ENCODE measurements around the gene CES1. TPM values are rescaled to one million over a fixed set of nuclear protein-coding genes. Genes with fewer than 3 reads are reported as not detected.
"Not testable (repeated sequence)": the region's sequence is repeated elsewhere in the genome, so short reads cannot be mapped to it uniquely, and the experiment has no call there.

The CES1 gene
- total RNA-seq, 2 experiments from 2014 or later, result not detected

- Histone ChIP-seq H3K9me2 (ENCODE audit: insufficient read depth, low read length) (no peaks in the 10 kb centered on the region), H3K79me2 (ENCODE audit: insufficient read depth, low read depth, low read length) (no peaks in the 10 kb centered on the region), H3K27ac (ENCODE audit: low read depth, low read length, poor library complexity, severe bottlenecking) (no peak overlapping the region), H4K20me1 (ENCODE audit: insufficient read depth, low read length) (no peaks in the 10 kb centered on the region), H3K4me3 (ENCODE audit: low read depth, low read length, poor library complexity, severe bottlenecking) (no peak overlapping the region), H3K4me2 (ENCODE audit: low read length) (no peak overlapping the region), H3K4me1 (ENCODE audit: insufficient read depth, low read length, poor library complexity, severe bottlenecking) (no peaks in the 10 kb centered on the region), H2AFZ (ENCODE audit: low read length) (no peak overlapping the region), H3K9me3 (ENCODE audit: low read length) (no peaks in the 10 kb centered on the region), H3K36me3 (ENCODE audit: insufficient read depth, low read length) (no peaks in the 10 kb centered on the region)
- ChIA-PET POLR2A (no interaction called here), CTCF (ENCODE audit: unreplicated experiment) (no interaction called here)
- intact Hi-C loops (cut with micrococcal nuclease; ENCODE audit: unreplicated experiment), result no loop called here
- DNase-seq (ENCODE audit: low spot score), result no peak
- no TSS peak for BruUV-seq (replicated peaks)
- TF ChIP-seq CTCF (conservative IDR thresholded peaks at IDR 0.05; ENCODE audit: low read length), result no peak
- no peak for TF ChIP-seq EZH2phosphoT487 (IDR thresholded peaks at IDR 0.05; ENCODE audit: borderline replicate concordance, low read depth, low read length)
Observed at GRCh38 chr16:55861288-55861687, 28.4 kb upstream of the CES1 start.

GRCh38 chr16:55857650-55858049 lies 24.8 kb upstream of the CES1 start:
- H3K4me3 ChIP-seq (ENCODE audit: low read depth, low read length, poor library complexity, severe bottlenecking); H3K9me3 ChIP-seq (ENCODE audit: low read length); H3K79me2 ChIP-seq (ENCODE audit: insufficient read depth, low read depth, low read length); H3K4me2 ChIP-seq (ENCODE audit: low read length); POLR2A ChIA-PET; H3K27ac ChIP-seq (ENCODE audit: low read depth, low read length, poor library complexity, severe bottlenecking); H3K9me2 ChIP-seq (ENCODE audit: insufficient read depth, low read length); H2AFZ ChIP-seq (ENCODE audit: low read length); H3K36me3 ChIP-seq (ENCODE audit: insufficient read depth, low read length); H3K4me1 ChIP-seq (ENCODE audit: insufficient read depth, low read length, poor library complexity, severe bottlenecking); DNase-seq (ENCODE audit: low spot score); CTCF ChIA-PET (ENCODE audit: unreplicated experiment); intact Hi-C loops (cut with micrococcal nuclease; ENCODE audit: unreplicated experiment); H4K20me1 ChIP-seq (ENCODE audit: insufficient read depth, low read length); BruUV-seq (replicated peaks): not testable (repeated sequence)

GRCh38 chr16:55856950-55857349 lies 24.1 kb upstream of the CES1 start:
- no TSS peak for BruUV-seq (replicated peaks)
- DNase-seq (ENCODE audit: low spot score), result no peak
- no peaks in the 10 kb centered on the region for H3K9me2 ChIP-seq (ENCODE audit: insufficient read depth, low read length)
- no peaks in the 10 kb centered on the region for H3K9me3 ChIP-seq (ENCODE audit: low read length)
- no peak overlapping the region for H3K4me2 ChIP-seq (ENCODE audit: low read length)
- no peak for TF ChIP-seq CTCF (conservative IDR thresholded peaks at IDR 0.05; ENCODE audit: low read length)
- TF ChIP-seq EZH2phosphoT487 (IDR thresholded peaks at IDR 0.05; ENCODE audit: borderline replicate concordance, low read depth, low read length), result no peak
- no peak overlapping the region for H3K27ac ChIP-seq (ENCODE audit: low read depth, low read length, poor library complexity, severe bottlenecking)
- H3K36me3 ChIP-seq (ENCODE audit: insufficient read depth, low read length), result no peaks in the 10 kb centered on the region
- no peak overlapping the region for H3K4me3 ChIP-seq (ENCODE audit: low read depth, low read length, poor library complexity, severe bottlenecking)
- no peak overlapping the region for H2AFZ ChIP-seq (ENCODE audit: low read length)
- no peaks in the 10 kb centered on the region for H3K79me2 ChIP-seq (ENCODE audit: insufficient read depth, low read depth, low read length)
- intact Hi-C loops (cut with micrococcal nuclease; ENCODE audit: unreplicated experiment), result no loop called here
- no peaks in the 10 kb centered on the region for H4K20me1 ChIP-seq (ENCODE audit: insufficient read depth, low read length)
- H3K4me1 ChIP-seq (ENCODE audit: insufficient read depth, low read length, poor library complexity, severe bottlenecking), result no peaks in the 10 kb centered on the region
- ChIA-PET CTCF (ENCODE audit: unreplicated experiment) (no interaction called here), POLR2A (no interaction called here)

All from OCI-LY7 (cell line).